ENCODE measurements around the gene VSIG4. TPM values are rescaled to one million over a fixed set of nuclear protein-coding genes. Genes with fewer than 3 reads are reported as not detected.
A peak's percentile ranks its signal among the peaks of the same experiment; 100 is the strongest.

The VSIG4 gene
- total and polyA plus RNA-seq, 10 of the 15 experiments (the other 5 are each of a cell fraction or from before 2014, with no cell fraction given), result 0.05 to 0.36 TPM; not detected in 8

GRCh38 chrX:66030505-66031317 lies 9.2 kb downstream of the VSIG4 start:
- no TSS peak for BruUV-seq (replicated peaks)
- ChIA-PET CTCF (interaction anchor here (0.6 to 2.7 kb wide), 27 partner anchors 8 to 700 kb away, joined by 3 to 47 read pairs (median 4); partner anchors contain the start of gene VSIG4), POLR2A (no interaction called here), SMC1A (ENCODE audit: uncharacterized antibody, unreplicated experiment) (interaction anchor here (0.6 to 3.1 kb wide), 12 partner anchors 10 to 382 kb away, joined by 3 to 16 read pairs (median 3); no protein-coding TSS in a partner anchor), RAD21 (ENCODE audit: unreplicated experiment) (interaction anchor here (1.2 to 2.7 kb wide), 7 partner anchors 10 to 173 kb away, joined by 3 to 18 read pairs (median 8); no protein-coding TSS in a partner anchor)
- H3K27me3 ChIP-seq (replicated peaks in 1 of 2; ENCODE audit: control insufficient read depth in 2 of 2, insufficient read depth in 2 of 2, low read length in 1 of 2), result no peaks in the 10 kb centered on the region
- no peaks in the 10 kb centered on the region for H3K4me1 ChIP-seq (ENCODE audit: control insufficient read depth, insufficient read depth, low read length)
- intact Hi-C loops (cut with micrococcal nuclease; ENCODE audit: unreplicated experiment) (loop anchor here (2.0 to 5.0 kb wide), 2 partner anchors 82 to 170 kb away; no protein-coding TSS in a partner anchor), in situ Hi-C loops (cut with MboI) (no loop called here)
- no peak overlapping the region for H3K27ac ChIP-seq (ENCODE audit: control insufficient read depth, insufficient read depth)
- no peaks in the 10 kb centered on the region for H4K20me1 ChIP-seq (ENCODE audit: control insufficient read depth, insufficient read depth)
- no peaks in the 10 kb centered on the region for H3K79me2 ChIP-seq (ENCODE audit: control insufficient read depth, insufficient read depth, low read length)
- WGBS (ENCODE audit: insufficient coverage, insufficient replicate concordance, low lambda C conversion rate, missing lambda C conversion rate), result 19% methylated on average over 7 of the region's 7 CpGs
- no peak overlapping the region for H3K4me3 ChIP-seq
- H3K4me2 ChIP-seq (ENCODE audit: control insufficient read depth, insufficient read depth), result no peak overlapping the region
- H3K36me3 ChIP-seq (ENCODE audit: control insufficient read depth in 2 of 2, insufficient read depth in 2 of 2, low read length in 1 of 2), result no peaks in the 10 kb centered on the region
- ATAC-seq, result peak; percentile 97
- H3K9ac ChIP-seq (ENCODE audit: control insufficient read depth, insufficient read depth, low read length), result no peak overlapping the region
- TF ChIP-seq ETV6 (conservative IDR thresholded peaks at IDR 0.05 in 1 of 2, IDR thresholded peaks at IDR 0.05 in 1 of 2; ENCODE audit: borderline replicate concordance in 1 of 2, low read depth in 1 of 2) (no peak), PAX5 (IDR thresholded peaks at IDR 0.05; ENCODE audit: borderline replicate concordance, low read depth, low read length) (0 out of 2 replicates have a peak, but pooled peaks have one; percentile 12), CHD1 (IDR thresholded peaks at IDR 0.05; ENCODE audit: low read depth, low read length) (no peak), RAD21 (IDR thresholded peaks at IDR 0.05; ENCODE audit: insufficient read depth, low read depth, low read length) (peak; percentile 74), SMC3 (IDR thresholded peaks at IDR 0.05; ENCODE audit: borderline replicate concordance, low read length) (peak; percentile 62; the same call in 1 of the 2 replicates)
- TF ChIP-seq, protein P1, sequence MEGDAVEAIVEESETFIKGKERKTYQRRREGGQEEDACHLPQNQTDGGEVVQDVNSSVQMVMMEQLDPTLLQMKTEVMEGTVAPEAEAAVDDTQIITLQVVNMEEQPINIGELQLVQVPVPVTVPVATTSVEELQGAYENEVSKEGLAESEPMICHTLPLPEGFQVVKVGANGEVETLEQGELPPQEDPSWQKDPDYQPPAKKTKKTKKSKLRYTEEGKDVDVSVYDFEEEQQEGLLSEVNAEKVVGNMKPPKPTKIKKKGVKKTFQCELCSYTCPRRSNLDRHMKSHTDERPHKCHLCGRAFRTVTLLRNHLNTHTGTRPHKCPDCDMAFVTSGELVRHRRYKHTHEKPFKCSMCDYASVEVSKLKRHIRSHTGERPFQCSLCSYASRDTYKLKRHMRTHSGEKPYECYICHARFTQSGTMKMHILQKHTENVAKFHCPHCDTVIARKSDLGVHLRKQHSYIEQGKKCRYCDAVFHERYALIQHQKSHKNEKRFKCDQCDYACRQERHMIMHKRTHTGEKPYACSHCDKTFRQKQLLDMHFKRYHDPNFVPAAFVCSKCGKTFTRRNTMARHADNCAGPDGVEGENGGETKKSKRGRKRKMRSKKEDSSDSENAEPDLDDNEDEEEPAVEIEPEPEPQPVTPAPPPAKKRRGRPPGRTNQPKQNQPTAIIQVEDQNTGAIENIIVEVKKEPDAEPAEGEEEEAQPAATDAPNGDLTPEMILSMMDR (IDR thresholded peaks at IDR 0.05 in 2 of 3, conservative IDR thresholded peaks at IDR 0.05 in 1 of 3; ENCODE audit: control insufficient read depth in 2 of 3, extremely low read depth in 1 of 3, insufficient read depth in 1 of 3, low read depth in 3 of 3, low read length in 3 of 3), result peak; percentile 58 to 85 (median 78)
- H3K9me3 ChIP-seq (replicated peaks; ENCODE audit: control insufficient read depth, insufficient read depth, low read length), result no peaks in the 10 kb centered on the region
- H2AFZ ChIP-seq (ENCODE audit: control insufficient read depth, low read depth, low read length), result no peak overlapping the region; the same call in 1 of the 2 replicates
- peak; percentile 82 for FAIRE-seq
- DNase-seq (ENCODE audit: low read depth, low spot score), result no peak

Measured in GM12878 (cell line).